ENCODE measurements around the gene COG5.

COG5 gene

DNA sequence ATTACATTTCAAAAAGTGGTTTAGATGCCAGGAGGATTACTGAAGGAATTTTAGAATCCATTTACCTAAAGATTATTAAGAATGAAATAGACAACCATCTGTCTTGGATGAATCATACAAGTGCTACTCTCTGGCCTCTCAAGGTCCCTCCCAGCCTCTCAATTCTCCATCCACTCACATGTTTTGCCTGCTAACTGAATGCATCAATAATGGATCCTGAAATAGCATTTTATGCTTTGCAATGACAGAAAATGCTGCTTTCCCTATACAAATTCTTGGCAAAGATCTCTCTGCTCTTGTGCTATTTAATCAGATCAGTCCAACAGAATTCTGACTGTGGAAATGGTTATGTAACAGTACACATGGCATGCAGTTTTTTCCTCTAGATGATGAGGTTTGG, 326.9 kb downstream of the COG5 start:
- Histone ChIP-seq H2AFZ (ENCODE audit: low read length) (no peak overlapping the region), H3K36me3 (ENCODE audit: insufficient read depth, low read length) (peaks cover 7% of the 10 kb centered on the region; the same call in 1 of the 2 replicates), H3K4me3 (ENCODE audit: low read length, poor library complexity, severe bottlenecking) (no peak overlapping the region), H3K4me1 (ENCODE audit: insufficient read depth, low read length, poor library complexity, severe bottlenecking) (no peaks in the 10 kb centered on the region), H4K20me1 (ENCODE audit: insufficient read depth, low read length, poor library complexity, severe bottlenecking) (no peaks in the 10 kb centered on the region), H3K9me3 (ENCODE audit: insufficient read depth, low read depth, low read length) (no peaks in the 10 kb centered on the region), H3K4me2 (ENCODE audit: low read depth, low read length, poor library complexity, severe bottlenecking) (no peak overlapping the region), H3K27me3 (ENCODE audit: insufficient read depth, low read length, poor library complexity, severe bottlenecking) (no peaks in the 10 kb centered on the region), H3F3A (ENCODE audit: low read depth) (no peaks in the 10 kb centered on the region), H3K9ac (ENCODE audit: low read depth, low read length, poor library complexity, severe bottlenecking) (no peak overlapping the region), H3K9me2 (replicated peaks; ENCODE audit: low read depth, low read length) (no peaks in the 10 kb centered on the region), H3K79me2 (ENCODE audit: insufficient read depth, low read length) (no peaks in the 10 kb centered on the region)
- TF ChIP-seq CTCF (conservative IDR thresholded peaks at IDR 0.05; ENCODE audit: low read length) (no peak), EZH2phosphoT487 (IDR thresholded peaks at IDR 0.05; ENCODE audit: borderline replicate concordance) (no peak)

DNA sequence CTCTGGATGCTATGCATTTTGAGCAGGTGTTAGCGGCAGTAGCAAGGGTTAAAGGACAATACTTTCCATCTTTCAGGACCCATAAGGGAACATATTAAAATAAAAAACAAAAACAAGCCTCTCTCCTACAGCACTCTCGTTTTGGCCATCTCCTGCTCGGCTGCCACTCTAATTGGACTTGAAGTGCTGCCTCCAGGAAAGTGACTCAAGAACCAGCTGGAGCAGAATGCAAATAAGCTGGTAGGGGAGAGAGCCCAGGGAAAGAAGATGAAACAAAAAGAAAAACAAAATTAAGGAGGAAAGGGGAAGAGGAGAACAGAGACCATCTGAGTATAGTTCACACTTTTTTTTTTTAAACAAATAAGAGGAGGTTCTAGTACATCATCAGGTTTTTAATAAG, 329.3 kb downstream of the COG5 start:
- Histone ChIP-seq H3K79me2 (ENCODE audit: insufficient read depth, low read length) (no peaks in the 10 kb centered on the region), H3K9ac (ENCODE audit: low read depth, low read length, poor library complexity, severe bottlenecking) (no peak overlapping the region), H3K4me3 (ENCODE audit: low read length, poor library complexity, severe bottlenecking) (no peak overlapping the region), H3K27me3 (ENCODE audit: insufficient read depth, low read length, poor library complexity, severe bottlenecking) (no peaks in the 10 kb centered on the region), H3K9me2 (replicated peaks; ENCODE audit: low read depth, low read length) (no peaks in the 10 kb centered on the region), H3K4me1 (ENCODE audit: insufficient read depth, low read length, poor library complexity, severe bottlenecking) (no peaks in the 10 kb centered on the region), H3K4me2 (ENCODE audit: low read depth, low read length, poor library complexity, severe bottlenecking) (no peak overlapping the region), H2AFZ (ENCODE audit: low read length) (no peak overlapping the region), H3K36me3 (ENCODE audit: insufficient read depth, low read length) (peaks cover 2% of the 10 kb centered on the region; the same call in 1 of the 2 replicates), H3F3A (ENCODE audit: low read depth) (no peaks in the 10 kb centered on the region), H3K9me3 (ENCODE audit: insufficient read depth, low read depth, low read length) (no peaks in the 10 kb centered on the region), H4K20me1 (ENCODE audit: insufficient read depth, low read length, poor library complexity, severe bottlenecking) (no peaks in the 10 kb centered on the region)
- TF ChIP-seq CTCF (conservative IDR thresholded peaks at IDR 0.05; ENCODE audit: low read length) = no peak
- no peak for TF ChIP-seq EZH2phosphoT487 (IDR thresholded peaks at IDR 0.05; ENCODE audit: borderline replicate concordance)

DNA sequence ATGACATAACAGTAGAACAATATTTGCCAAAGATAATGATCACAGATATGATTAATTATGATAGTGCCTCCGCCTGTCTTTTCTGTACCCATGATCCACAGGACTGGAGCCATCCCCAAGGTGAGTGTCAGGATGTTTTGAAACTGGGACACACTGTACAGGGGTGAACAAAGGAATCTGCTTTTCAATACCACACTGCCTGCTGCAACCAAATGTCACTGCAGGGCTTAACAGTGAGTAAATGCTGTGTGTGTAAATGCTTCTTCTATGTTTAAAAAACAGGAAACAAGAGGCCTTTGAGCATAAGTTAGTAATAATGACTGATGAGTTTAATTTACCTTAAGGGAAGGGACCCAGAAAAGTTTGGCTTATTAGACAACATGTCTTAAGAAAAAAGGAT, 329.7 kb downstream of the COG5 start:
- H3K4me3 ChIP-seq (ENCODE audit: low read length, poor library complexity, severe bottlenecking) = no peak overlapping the region
- no peaks in the 10 kb centered on the region; the same call in 1 of the 2 replicates for H3K36me3 ChIP-seq (ENCODE audit: insufficient read depth, low read length)
- no peaks in the 10 kb centered on the region for H3K27me3 ChIP-seq (ENCODE audit: insufficient read depth, low read length, poor library complexity, severe bottlenecking)
- no peak overlapping the region for H3K4me2 ChIP-seq (ENCODE audit: low read depth, low read length, poor library complexity, severe bottlenecking)
- H3K9me2 ChIP-seq (replicated peaks; ENCODE audit: low read depth, low read length) = no peaks in the 10 kb centered on the region
- H2AFZ ChIP-seq (ENCODE audit: low read length) = no peak overlapping the region
- no peaks in the 10 kb centered on the region for H3K79me2 ChIP-seq (ENCODE audit: insufficient read depth, low read length)
- H3K9ac ChIP-seq (ENCODE audit: low read depth, low read length, poor library complexity, severe bottlenecking) = no peak overlapping the region
- H3F3A ChIP-seq (ENCODE audit: low read depth) = no peaks in the 10 kb centered on the region
- no peaks in the 10 kb centered on the region for H4K20me1 ChIP-seq (ENCODE audit: insufficient read depth, low read length, poor library complexity, severe bottlenecking)
- H3K9me3 ChIP-seq (ENCODE audit: insufficient read depth, low read depth, low read length) = no peaks in the 10 kb centered on the region
- no peak for TF ChIP-seq CTCF (conservative IDR thresholded peaks at IDR 0.05; ENCODE audit: low read length)
- TF ChIP-seq EZH2phosphoT487 (IDR thresholded peaks at IDR 0.05; ENCODE audit: borderline replicate concordance) = no peak
- no peaks in the 10 kb centered on the region for H3K4me1 ChIP-seq (ENCODE audit: insufficient read depth, low read length, poor library complexity, severe bottlenecking)

Data from Loucy (cell line).